SJSA1 (cell line): ENCODE data around the gene TSC1. TPM values are rescaled to one million over a fixed set of nuclear protein-coding genes. Genes with fewer than 3 reads are reported as not detected.
A peak's percentile ranks its signal among the peaks of the same experiment; 100 is the strongest.

Experiments
- DNase-seq, 2 experiments: peaks; one replicate each; pipeline ENCODE4 v3.0.0-alpha.2; 2015 to 2020; ENCODE audit warnings: low spot score in 2 of 2, low read depth in 1 of 2
- H3K27ac ChIP-seq: fragments of 250-450 bp; sonication (Bioruptor Pico); 2 replicates; pipeline ENCODE4 v1.5.1; 2020; ENCODE audit warnings: mild to moderate bottlenecking, moderate library complexity
- H3K27me3 ChIP-seq: fragments of 250-450 bp; sonication (Bioruptor Pico); replicated peaks from 2 replicates; pipeline ENCODE4 v1.5.1; 2020; ENCODE audit warnings: mild to moderate bottlenecking, moderate library complexity
- H3K36me3 ChIP-seq: fragments of 250-450 bp; sonication (Bioruptor Pico); 2 replicates; pipeline ENCODE4 v1.5.1; 2020; ENCODE audit warnings: mild to moderate bottlenecking
- H3K4me1 ChIP-seq: fragments of 250-450 bp; sonication (Bioruptor Pico); replicated peaks from 2 replicates; pipeline ENCODE4 v1.6.1; 2021; ENCODE audit warnings: mild to moderate bottlenecking
- H3K4me3 ChIP-seq: fragments of 250-450 bp; sonication (Bioruptor Pico); 2 replicates; pipeline ENCODE4 v1.5.1; 2020; ENCODE audit warnings: mild to moderate bottlenecking
- H3K9me3 ChIP-seq: fragments of 250-450 bp; sonication (Bioruptor Pico); replicated peaks from 2 replicates; pipeline ENCODE4 v1.5.1; 2020; ENCODE audit warnings: mild to moderate bottlenecking
- total RNA-seq: library from RNA; depleted of rRNA; stranded (reverse); fragments of >200 nt; shearing (Covaris generic); gene quantifications from 2 replicates; pipeline ENCODE4 v1.2.3, GENCODE V29; 2014

The TSC1 gene
- total RNA-seq, 1 experiment from 2014 or later: 54.5 TPM

- Histone ChIP-seq H3K4me3 (no peak overlapping the region), H3K27me3 (no peaks in the 10 kb centered on the region), H3K4me1 (no peaks in the 10 kb centered on the region), H3K9me3 (no peaks in the 10 kb centered on the region), H3K27ac (no peak overlapping the region), H3K36me3 (no peaks in the 10 kb centered on the region)
- DNase-seq: no peak
Observed at GRCh38 chr9:132965478-132965877, 21.1 kb upstream of the TSC1 start.

- no peaks in the 10 kb centered on the region for H3K27me3 ChIP-seq
- DNase-seq: no peak
- H3K4me3 ChIP-seq: no peak overlapping the region
- H3K27ac ChIP-seq: no peak overlapping the region
- H3K9me3 ChIP-seq: no peaks in the 10 kb centered on the region; the same call in 1 of the 2 replicates
- H3K4me1 ChIP-seq: peaks cover 14% of the 10 kb centered on the region
- H3K36me3 ChIP-seq: no peaks in the 10 kb centered on the region
Observed at GRCh38 chr9:132961002-132961401, 16.6 kb upstream of the TSC1 start.

- Histone ChIP-seq H3K9me3 (no peaks in the 10 kb centered on the region; the same call in 1 of the 2 replicates), H3K36me3 (no peaks in the 10 kb centered on the region), H3K4me3 (no peak overlapping the region), H3K4me1 (peaks cover 18% of the 10 kb centered on the region), H3K27ac (no peak overlapping the region), H3K27me3 (no peaks in the 10 kb centered on the region)
- no peak for DNase-seq
Observed at GRCh38 chr9:132957805-132958204, 13.4 kb upstream of the TSC1 start.

GRCh38 chr9:132955768-132956167 lies 11.4 kb upstream of the TSC1 start:
- Histone ChIP-seq H3K4me3 (no peak overlapping the region), H3K27ac (no peak overlapping the region), H3K36me3 (no peaks in the 10 kb centered on the region), H3K4me1 (peaks cover 18% of the 10 kb centered on the region), H3K27me3 (no peaks in the 10 kb centered on the region), H3K9me3 (no peaks in the 10 kb centered on the region; the same call in 1 of the 2 replicates)
- DNase-seq: peak; percentile 51 to 60

GRCh38 chr9:132955123-132955522 lies 10.7 kb upstream of the TSC1 start:
- H3K27ac ChIP-seq: no peak overlapping the region

GRCh38 chr9:132949709-132950108 lies 5.3 kb upstream of the TSC1 start:
- Histone ChIP-seq H3K4me3 (no peak overlapping the region), H3K9me3 (no peaks in the 10 kb centered on the region), H3K4me1 (peaks cover 28% of the 10 kb centered on the region), H3K36me3 (no peaks in the 10 kb centered on the region), H3K27ac (no peak overlapping the region), H3K27me3 (no peaks in the 10 kb centered on the region)
- DNase-seq: no peak

More at GRCh38 chr9:132955123-132955522, 10.7 kb upstream of the TSC1 start:
- Histone ChIP-seq H3K36me3 (no peaks in the 10 kb centered on the region), H3K27me3 (no peaks in the 10 kb centered on the region), H3K4me3 (no peak overlapping the region), H3K4me1 (peaks cover 18% of the 10 kb centered on the region), H3K9me3 (no peaks in the 10 kb centered on the region; the same call in 1 of the 2 replicates)
- no peak for DNase-seq

- peaks cover 6% of the 10 kb centered on the region for H3K36me3 ChIP-seq
- no peak for DNase-seq
- peaks cover 29% of the 10 kb centered on the region for H3K4me1 ChIP-seq
- H3K9me3 ChIP-seq: no peaks in the 10 kb centered on the region
- H3K4me3 ChIP-seq: no peak overlapping the region
- H3K27ac ChIP-seq: no peak overlapping the region
- H3K27me3 ChIP-seq: no peaks in the 10 kb centered on the region
Observed at GRCh38 chr9:132948482-132949050, 4.2 kb upstream of the TSC1 start.

- DNase-seq: no peak
- Histone ChIP-seq H3K4me1 (peaks cover 36% of the 10 kb centered on the region), H3K9me3 (no peaks in the 10 kb centered on the region), H3K27me3 (no peaks in the 10 kb centered on the region), H3K27ac (no peak overlapping the region), H3K36me3 (peaks cover 6% of the 10 kb centered on the region), H3K4me3 (no peak overlapping the region)
Observed at GRCh38 chr9:132947756-132948155, 3.3 kb upstream of the TSC1 start.

- peak; percentile 83 to 84 for DNase-seq
Observed at GRCh38 chr9:132946631-132947295, 2.3 kb upstream of the TSC1 start.

GRCh38 chr9:132946211-132946610 lies 1.8 kb upstream of the TSC1 start:
- Histone ChIP-seq H3K27ac (peak overlapping the region; percentile 71), H3K4me1 (peaks cover 40% of the 10 kb centered on the region), H3K27me3 (no peaks in the 10 kb centered on the region), H3K9me3 (no peaks in the 10 kb centered on the region), H3K36me3 (peaks cover 6% of the 10 kb centered on the region), H3K4me3 (no peak overlapping the region)
- DNase-seq: no peak

More at GRCh38 chr9:132946631-132947295, 2.3 kb upstream of the TSC1 start:
- Histone ChIP-seq H3K27ac (peak overlapping the region; percentile 71), H3K9me3 (no peaks in the 10 kb centered on the region), H3K27me3 (no peaks in the 10 kb centered on the region), H3K4me3 (no peak overlapping the region), H3K4me1 (peaks cover 40% of the 10 kb centered on the region), H3K36me3 (peaks cover 6% of the 10 kb centered on the region)

- Histone ChIP-seq H3K36me3 (peaks cover 6% of the 10 kb centered on the region), H3K27ac (peak overlapping the region; percentile 100), H3K27me3 (no peaks in the 10 kb centered on the region), H3K4me3 (peak overlapping the region; percentile 93), H3K4me1 (peaks cover 40% of the 10 kb centered on the region), H3K9me3 (no peaks in the 10 kb centered on the region)
- DNase-seq: no peak
Observed at GRCh38 chr9:132945186-132946130, 1.0 kb upstream of the TSC1 start.

GRCh38 chr9:132943651-132944293 lies 644 bp downstream of the TSC1 start:
- Histone ChIP-seq H3K4me1 (peaks cover 40% of the 10 kb centered on the region), H3K4me3 (peak overlapping the region; percentile 93), H3K27ac (peak overlapping the region; percentile 100), H3K27me3 (no peaks in the 10 kb centered on the region), H3K9me3 (no peaks in the 10 kb centered on the region), H3K36me3 (peaks cover 10% of the 10 kb centered on the region)
- no peak for DNase-seq

- Histone ChIP-seq H3K27me3 (no peaks in the 10 kb centered on the region), H3K4me1 (peaks cover 44% of the 10 kb centered on the region), H3K27ac (no peak overlapping the region), H3K9me3 (peaks cover 3% of the 10 kb centered on the region; the same call in 1 of the 2 replicates), H3K4me3 (no peak overlapping the region), H3K36me3 (peaks cover 22% of the 10 kb centered on the region)
- no peak for DNase-seq
Observed at GRCh38 chr9:132942541-132943182, 1.8 kb downstream of the TSC1 start.
